Liver (tissue), 9 donors: ENCODE data around the gene KLK12. TPM values are rescaled to one million over a fixed set of nuclear protein-coding genes. Genes with fewer than 3 reads are reported as not detected.

ENCODE experiments used
- DNase-seq: peaks from one replicate; pipeline ENCODE4 v3.0.0-alpha.2; 2017; ENCODE audit warnings: low spot score
- H3K27ac ChIP-seq, 2 donors: one replicate each; pipeline ENCODE4 v1.7.0; 2013; ENCODE audit warnings: inconsistent platforms in 2 of 2, low read length in 2 of 2, control low read depth in 1 of 2, low read depth in 1 of 2, mild to moderate bottlenecking in 1 of 2
- H3K27me3 ChIP-seq, 4 donors: one replicate each; pipeline versions ENCODE4 v1.6.1 to v1.7.0; 2013; ENCODE audit warnings: low read length in 3 of 4, inconsistent platforms in 1 of 4, mild to moderate bottlenecking in 1 of 4, moderate library complexity in 1 of 4; ENCODE audit not compliant: control insufficient read depth in 4 of 4, insufficient read depth in 4 of 4
- H3K36me3 ChIP-seq, 4 donors: one replicate each; pipeline versions ENCODE4 v1.6.1 to v1.7.0; 2013; ENCODE audit warnings: low read length in 3 of 4, mild to moderate bottlenecking in 3 of 4, low read depth in 1 of 4, moderate library complexity in 1 of 4; ENCODE audit not compliant: control insufficient read depth in 4 of 4, insufficient read depth in 3 of 4
- H3K4me1 ChIP-seq, 4 donors: one replicate each; pipeline versions ENCODE4 v1.6.1 to v1.7.0; 2013; ENCODE audit warnings: low read length in 3 of 4, mild to moderate bottlenecking in 3 of 4, moderate library complexity in 1 of 4; ENCODE audit not compliant: control insufficient read depth in 4 of 4, insufficient read depth in 4 of 4
- H3K4me3 ChIP-seq, 3 donors: one replicate each; pipeline versions ENCODE4 v1.6.1 to v1.7.0; 2013; ENCODE audit warnings: low read length in 3 of 3, control low read depth in 1 of 3, low read depth in 1 of 3, mild to moderate bottlenecking in 1 of 3
- H3K9ac ChIP-seq, 2 donors: one replicate each; pipeline ENCODE4 v1.7.0; 2013; ENCODE audit warnings: low read length in 2 of 2, mild to moderate bottlenecking in 2 of 2, moderate library complexity in 2 of 2, control low read depth in 1 of 2, low read depth in 1 of 2
- H3K9me3 ChIP-seq, 4 donors: one replicate each; pipeline versions ENCODE4 v1.6.1 to v1.7.0; 2013; ENCODE audit warnings: low read length in 3 of 4; ENCODE audit not compliant: control insufficient read depth in 4 of 4
- CTCF ChIP-seq: fragments of 150-350 bp; IDR thresholded peaks from 2 replicates; pipeline ENCODE4 v1.5.1; 2017; ENCODE audit warnings: improper control_type of control experiment, low read depth, low read length; ENCODE audit not compliant: missing input control
- FOXA1 ChIP-seq: IDR thresholded peaks from 2 replicates; pipeline ENCODE4 v1.6.1; 2016; ENCODE audit warnings: antibody characterized with exemption
- FOXA2 ChIP-seq: IDR thresholded peaks from 2 replicates; pipeline ENCODE4 v1.6.1; 2016; ENCODE audit warnings: antibody characterized with exemption
- GABPA ChIP-seq, 2 donors: IDR thresholded peaks in 1 of 2; conservative IDR thresholded peaks in 1 of 2; 2 replicates each; pipeline ENCODE4 v1.6.1; 2016; ENCODE audit warnings: antibody characterized with exemption in 2 of 2, mild to moderate bottlenecking in 1 of 2, moderate library complexity in 1 of 2
- HNF4A ChIP-seq, 2 donors: conservative IDR thresholded peaks; 2 replicates each; pipeline ENCODE4 v1.6.1; 2016; ENCODE audit warnings: antibody characterized with exemption in 2 of 2, mild to moderate bottlenecking in 2 of 2
- JUND ChIP-seq, 2 donors: IDR thresholded peaks; 2 replicates each; pipeline ENCODE4 v1.6.1; 2016; ENCODE audit warnings: antibody characterized with exemption in 2 of 2
- MAX ChIP-seq: IDR thresholded peaks from 2 replicates; pipeline ENCODE4 v1.6.1; 2016; ENCODE audit warnings: antibody characterized with exemption
- NR2F2 ChIP-seq: IDR thresholded peaks from 2 replicates; pipeline ENCODE4 v1.6.1; 2016; ENCODE audit warnings: antibody characterized with exemption
- RAD21 ChIP-seq, 2 donors: IDR thresholded peaks; 2 replicates each; pipeline ENCODE4 v1.6.1; 2016; ENCODE audit warnings: antibody characterized with exemption in 2 of 2, mild to moderate bottlenecking in 2 of 2
- RXRA ChIP-seq, 2 donors: IDR thresholded peaks; 2 replicates each; pipeline ENCODE4 v1.6.1; 2017 to 2018; ENCODE audit warnings: antibody characterized with exemption in 2 of 2, mild to moderate bottlenecking in 1 of 2
- TAF1 ChIP-seq: conservative IDR thresholded peaks from 2 replicates; pipeline ENCODE4 v1.6.1; 2016; ENCODE audit warnings: antibody characterized with exemption, mild to moderate bottlenecking
- YY1 ChIP-seq: IDR thresholded peaks from 2 replicates; pipeline ENCODE4 v1.6.1; 2016; ENCODE audit warnings: antibody characterized with exemption, mild to moderate bottlenecking
- WGBS: extraction: QIAGEN DNeasy Blood & Tissue Kit; methylation state at CpG from one replicate; pipeline ENCODE4 v1.1.7; 2013; 5-methylcytosine and 5-hydroxymethylcytosine counted together
- polyA plus RNA-seq, 2 donors: library from polyadenylated mRNA; stranded (reverse) in 1 of 2; unstranded in 1 of 2; fragments of 200-250 nt in 1 of 2; fragments of >200 nt in 1 of 2; fragmentation: Nextera tagmentation in 1 of 2; extraction: Ambion mirVana in 1 of 2; gene quantifications; one replicate each; pipeline versions ENCODE4 v1.2.1 to v1.2.3, GENCODE V29; 2013 to 2015
- total RNA-seq, 2 donors: library from RNA; depleted of rRNA; stranded (reverse); fragments of >200 nt; gene quantifications; one replicate each; pipeline ENCODE4 v1.2.3, GENCODE V29; 2014
- TF ChIP-seq, protein P1 (sequence below): IDR thresholded peaks from 2 replicates; pipeline ENCODE4 v1.6.1; 2016; ENCODE audit warnings: antibody characterized with exemption
- donor health status: healthy.
- donor health status: healthy.
- donor health status: healthy.
- donor health status: healthy.
- donor health status: healthy.

The KLK12 gene
- total and polyA plus RNA-seq, 4 donors = not detected

DNA sequence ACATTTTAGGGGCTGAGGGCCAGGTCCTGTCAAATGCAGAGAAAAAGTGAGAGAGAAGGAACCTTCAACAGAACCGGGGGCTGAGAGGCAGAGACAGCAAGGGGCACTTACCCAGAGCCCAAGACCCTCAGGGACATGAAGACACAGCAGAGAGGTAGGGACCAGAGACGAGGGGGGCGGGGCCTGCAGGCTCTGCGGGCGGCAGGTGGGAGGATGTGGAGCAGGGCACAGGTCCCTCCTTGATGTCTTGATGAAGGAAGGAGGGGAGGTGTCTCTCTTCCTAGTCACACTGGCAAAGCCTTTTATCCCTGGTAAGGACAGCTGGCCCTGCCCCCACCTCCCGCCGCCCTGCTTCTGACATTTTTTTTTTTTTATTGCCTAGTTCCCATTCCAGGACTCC, 47.8 kb upstream of the KLK12 start, which contains the start of gene KLK14:
Gene KLK14, minus strand, starts transcription at position 277 of the 400 bp plus-strand sequence. Its CDS starts 273 bp downstream, at position 4.
- 37% methylated on average over 7 of the region's 7 CpGs for WGBS
- DNase-seq = no peak
- Histone ChIP-seq H3K4me3 (no peak within 1 kb of the TSS), H3K9me3 (no peaks in the 10 kb centered on the region), H3K4me1 (no peaks in the 10 kb centered on the region), H3K27ac (no peak within 1 kb of the TSS), H3K9ac (no peak within 1 kb of the TSS), H3K27me3 (peaks cover 0 to 5% (median 0%) of the 10 kb centered on the region in 4 donors), H3K36me3 (no peaks in the 10 kb centered on the region)
- TF ChIP-seq YY1 (no peak), FOXA1 (no peak), RAD21 (IDR thresholded peaks at IDR 0.05) (no peak), HNF4A (conservative IDR thresholded peaks at IDR 0.05) (no peak), RXRA (IDR thresholded peaks at IDR 0.05) (no peak), TAF1 (no peak)
- TF ChIP-seq, protein P1, sequence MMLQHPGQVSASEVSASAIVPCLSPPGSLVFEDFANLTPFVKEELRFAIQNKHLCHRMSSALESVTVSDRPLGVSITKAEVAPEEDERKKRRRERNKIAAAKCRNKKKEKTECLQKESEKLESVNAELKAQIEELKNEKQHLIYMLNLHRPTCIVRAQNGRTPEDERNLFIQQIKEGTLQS = no peak

DNA sequence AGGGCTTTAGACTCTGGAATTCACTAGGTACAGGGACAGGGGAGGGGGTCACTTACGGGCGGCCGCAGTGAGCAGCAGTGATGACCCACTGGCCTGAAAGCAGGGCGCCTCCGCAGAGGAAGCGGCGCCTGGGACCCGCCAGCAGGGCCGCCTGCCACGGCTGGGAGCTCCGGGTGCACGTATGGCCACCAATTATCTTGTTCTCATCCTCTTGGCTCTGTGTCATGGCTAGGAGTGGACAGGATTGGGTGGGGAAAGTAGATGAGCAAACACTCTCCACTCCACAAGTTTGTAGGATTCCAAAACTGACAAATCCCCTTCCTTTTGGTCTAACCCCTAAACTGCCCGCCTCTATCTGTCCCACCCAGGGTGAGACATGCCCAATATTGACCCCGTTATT, 46.7 kb upstream of the KLK12 start:
- DNase-seq = no peak
- H3K9me3 ChIP-seq = no peaks in the 10 kb centered on the region
- H3K36me3 ChIP-seq = no peaks in the 10 kb centered on the region
- no peak overlapping the region for H3K9ac ChIP-seq
- H3K27me3 ChIP-seq = peaks cover 0 to 5% (median 0%) of the 10 kb centered on the region in 4 donors
- WGBS = 88% methylated on average over 14 of the region's 14 CpGs
- no peaks in the 10 kb centered on the region for H3K4me1 ChIP-seq
- TF ChIP-seq FOXA2 = no peak
- TF ChIP-seq NR2F2 = no peak
- TF ChIP-seq, protein P1 = no peak
- no peak for TF ChIP-seq CTCF
- no peak for TF ChIP-seq RAD21 (IDR thresholded peaks at IDR 0.05)
- no peak for TF ChIP-seq JUND (IDR thresholded peaks at IDR 0.05)
- no peak overlapping the region for H3K4me3 ChIP-seq
- no peak overlapping the region for H3K27ac ChIP-seq

DNA sequence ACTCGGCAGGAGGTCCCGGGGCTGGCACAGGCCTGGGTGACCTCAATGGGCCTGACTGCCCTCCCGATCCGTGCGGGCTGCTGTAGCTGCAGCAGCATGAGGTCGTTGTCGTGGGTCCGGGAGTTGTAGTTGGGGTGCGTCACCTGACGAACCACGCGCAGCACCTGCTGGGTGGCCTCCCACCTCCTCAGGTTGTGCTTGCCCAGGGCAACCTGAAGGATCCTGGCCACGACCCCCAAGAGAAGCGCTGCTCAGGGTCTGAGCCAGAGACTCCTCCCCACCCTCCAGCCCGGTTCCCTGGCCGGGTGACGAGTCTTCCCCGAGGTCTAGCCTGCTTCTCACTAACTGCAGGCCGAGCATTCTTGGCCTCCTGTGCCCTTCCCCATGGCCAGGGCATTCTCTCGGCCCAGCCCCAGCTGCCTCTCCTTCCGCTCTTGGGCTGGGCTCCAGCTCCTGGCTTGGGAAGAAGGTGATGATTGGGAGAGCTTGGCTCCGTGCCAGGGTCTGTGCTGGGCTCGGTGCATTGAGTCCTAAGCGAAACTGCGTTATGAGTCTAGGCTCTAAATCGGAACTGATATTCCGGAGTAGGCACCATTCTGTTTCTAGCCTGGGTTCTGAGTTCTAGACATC, 44.8 kb upstream of the KLK12 start:
- no peaks in the 10 kb centered on the region for H3K36me3 ChIP-seq
- H3K27me3 ChIP-seq = peaks cover 0 to 5% (median 0%) of the 10 kb centered on the region in 4 donors
- no peaks in the 10 kb centered on the region for H3K9me3 ChIP-seq
- no peak overlapping the region for H3K9ac ChIP-seq
- no peaks in the 10 kb centered on the region for H3K4me1 ChIP-seq
- no peak overlapping the region for H3K4me3 ChIP-seq
- no peak for DNase-seq
- 88% methylated on average over 27 of the region's 27 CpGs for WGBS
- no peak overlapping the region for H3K27ac ChIP-seq
- no peak for TF ChIP-seq MAX
- TF ChIP-seq FOXA1 = no peak
- TF ChIP-seq GABPA (IDR thresholded peaks at IDR 0.05 in 1 of 2, conservative IDR thresholded peaks at IDR 0.05 in 1 of 2) = no peak
- no peak for TF ChIP-seq RAD21 (IDR thresholded peaks at IDR 0.05)
